ENCODE data around the gene RPS15. TPM values are rescaled to one million over a fixed set of nuclear protein-coding genes. Genes with fewer than 3 reads are reported as not detected.

RPS15 gene
- total RNA-seq, 1 donor from 2014 or later, result 854 TPM

GRCh38 chr19:1428738-1429391 is 9.3 kb upstream of the RPS15 start:
- ATAC-seq, result no peak
- intact Hi-C loops (cut with DNase I), result no loop called here
- Histone ChIP-seq H3K4me3 (no peak overlapping the region), H3K27ac (no peak overlapping the region), H3K9me3 (no peaks in the 10 kb centered on the region), H3K4me1 (no peaks in the 10 kb centered on the region), H3K27me3 (ENCODE audit: low read depth) (no peaks in the 10 kb centered on the region), H3K36me3 (peaks cover 96% of the 10 kb centered on the region)
- DNase-seq, result no peak
- no peak for TF ChIP-seq CTCF (IDR thresholded peaks at IDR 0.05)

- Histone ChIP-seq H3K9me3 (no peaks in the 10 kb centered on the region), H3K27me3 (ENCODE audit: low read depth) (no peaks in the 10 kb centered on the region), H3K4me3 (no peak overlapping the region), H3K4me1 (no peaks in the 10 kb centered on the region), H3K27ac (no peak overlapping the region), H3K36me3 (peaks cover 99% of the 10 kb centered on the region)
- intact Hi-C loops (cut with DNase I), result no loop called here
- ATAC-seq (peak; percentile 17 to 56), DNase-seq (no peak)
- no peak for TF ChIP-seq CTCF (IDR thresholded peaks at IDR 0.05)
Measured at GRCh38 chr19:1429750-1430149, 8.4 kb upstream of the RPS15 start.

GRCh38 chr19:1430246-1430645 is 8.0 kb upstream of the RPS15 start:
- intact Hi-C loops (cut with DNase I), result no loop called here
- H3K9me3 ChIP-seq, result no peaks in the 10 kb centered on the region
- no peaks in the 10 kb centered on the region for H3K4me1 ChIP-seq
- ATAC-seq, result no peak
- H3K4me3 ChIP-seq, result no peak overlapping the region
- TF ChIP-seq CTCF (IDR thresholded peaks at IDR 0.05), result no peak
- no peak overlapping the region for H3K27ac ChIP-seq
- H3K36me3 ChIP-seq, result peaks cover 99% of the 10 kb centered on the region
- no peaks in the 10 kb centered on the region for H3K27me3 ChIP-seq (ENCODE audit: low read depth)
- no peak for DNase-seq

GRCh38 chr19:1431759-1432506 is 6.3 kb upstream of the RPS15 start:
- ATAC-seq, result no peak

GRCh38 chr19:1432507-1432887 is 5.7 kb upstream of the RPS15 start:
- H3K36me3 ChIP-seq, result peaks cover 81% of the 10 kb centered on the region
- H3K27ac ChIP-seq, result no peak overlapping the region
- DNase-seq (no peak), ATAC-seq (no peak)
- H3K4me1 ChIP-seq, result peaks cover under 1% of the 10 kb centered on the region
- H3K9me3 ChIP-seq, result no peaks in the 10 kb centered on the region
- no peaks in the 10 kb centered on the region for H3K27me3 ChIP-seq (ENCODE audit: low read depth)
- TF ChIP-seq CTCF (IDR thresholded peaks at IDR 0.05), result no peak
- no peak overlapping the region for H3K4me3 ChIP-seq
- intact Hi-C loops (cut with DNase I), result no loop called here

More at GRCh38 chr19:1431759-1432506, 6.3 kb upstream of the RPS15 start:
- H3K27me3 ChIP-seq (ENCODE audit: low read depth), result no peaks in the 10 kb centered on the region
- no peak overlapping the region for H3K27ac ChIP-seq
- H3K36me3 ChIP-seq, result peaks cover 87% of the 10 kb centered on the region
- no peak for TF ChIP-seq CTCF (IDR thresholded peaks at IDR 0.05)
- no peaks in the 10 kb centered on the region for H3K4me1 ChIP-seq
- no peaks in the 10 kb centered on the region for H3K9me3 ChIP-seq
- intact Hi-C loops (cut with DNase I), result no loop called here
- DNase-seq, result no peak
- H3K4me3 ChIP-seq, result no peak overlapping the region

All from lower lobe of right lung (tissue), 2 donors.